NCI-H69 (cell line): ENCODE measurements around the gene LRFN4.

Experiments
- DNase-seq: peaks from one replicate; lab custom pipeline; 2025; lab: John Stamatoyannopoulos, UW

LRFN4 gene

GRCh38 chr11:66870616-66871520 is 14.0 kb downstream of the LRFN4 start:
- DNase-seq: no peak

- no peak for DNase-seq
Measured at GRCh38 chr11:66871521-66871901, 14.6 kb downstream of the LRFN4 start.

GRCh38 chr11:66874232-66874631 is 17.4 kb downstream of the LRFN4 start:
- no peak for DNase-seq

GRCh38 chr11:66875378-66875777 is 18.5 kb downstream of the LRFN4 start:
- no peak for DNase-seq

- DNase-seq: peak; percentile 53
Measured at GRCh38 chr11:66877588-66878385, 20.9 kb downstream of the LRFN4 start.

- DNase-seq: no peak
Measured at GRCh38 chr11:66878474-66878873, 21.6 kb downstream of the LRFN4 start.

- DNase-seq: no peak
Measured at GRCh38 chr11:66879000-66879399, 22.1 kb downstream of the LRFN4 start.

- no peak for DNase-seq
Measured at GRCh38 chr11:66879583-66879982, 22.7 kb downstream of the LRFN4 start.

- no peak for DNase-seq
Measured at GRCh38 chr11:66879999-66880398, 23.1 kb downstream of the LRFN4 start.

GRCh38 chr11:66880496-66881450 is 23.9 kb downstream of the LRFN4 start:
- DNase-seq: peak; percentile 97

GRCh38 chr11:66881451-66881835 is 24.6 kb downstream of the LRFN4 start:
- peak; percentile 66 for DNase-seq

- DNase-seq: peak; percentile 54
Measured at GRCh38 chr11:66881927-66882452, 25.1 kb downstream of the LRFN4 start.

GRCh38 chr11:66882561-66883015 is 25.7 kb downstream of the LRFN4 start:
- peak; percentile 93 for DNase-seq

GRCh38 chr11:66883016-66883965 is 26.4 kb downstream of the LRFN4 start:
- DNase-seq: peak; percentile 93

GRCh38 chr11:66884443-66884842 is 27.6 kb downstream of the LRFN4 start:
- no peak for DNase-seq

GRCh38 chr11:66885469-66885868 is 28.6 kb downstream of the LRFN4 start:
- no peak for DNase-seq

- DNase-seq: no peak
Measured at GRCh38 chr11:66885950-66886440, 29.1 kb downstream of the LRFN4 start.

- no peak for DNase-seq
Measured at GRCh38 chr11:66886671-66887221, 29.9 kb downstream of the LRFN4 start.

- DNase-seq: no peak
Measured at GRCh38 chr11:66887526-66887925, 30.7 kb downstream of the LRFN4 start.

GRCh38 chr11:66888282-66888681 is 31.4 kb downstream of the LRFN4 start:
- DNase-seq: no peak
